NCI-H345 treated with DMSO at 0.1 percent for 48 hours (cell line): ENCODE results near the gene TMSB10.
"Not testable (repeated sequence)": the region's sequence is repeated elsewhere in the genome, so short reads cannot be mapped to it uniquely, and the experiment has no call there.

Experiments used
- DNase-seq: peaks from one replicate; lab custom pipeline; 2025; ENCODE audit not compliant: unreplicated experiment; lab: John Stamatoyannopoulos, UW

Gene TMSB10

GRCh38 chr2:84905181-84906107 is at the start of gene TMSB10:
Gene TMSB10 (plus strand): TSS chr2:84905656.
- DNase-seq: peak; percentile 69

- no peak for DNase-seq
These were observed 49.7 kb upstream of the TMSB10 start for GRCh38 chr2:84855731-84856130.

GRCh38 chr2:84856787-84857186 is 48.7 kb upstream of the TMSB10 start:
- DNase-seq: no peak

GRCh38 chr2:84857566-84857965 is 47.9 kb upstream of the TMSB10 start:
- no peak for DNase-seq

GRCh38 chr2:84858123-84858522 is 47.3 kb upstream of the TMSB10 start:
- no peak for DNase-seq

- no peak for DNase-seq
These were observed 46.5 kb upstream of the TMSB10 start for GRCh38 chr2:84858937-84859336.

- DNase-seq: no peak
These were observed 43.9 kb upstream of the TMSB10 start for GRCh38 chr2:84861539-84861938.

GRCh38 chr2:84862006-84862405 is 43.5 kb upstream of the TMSB10 start:
- no peak for DNase-seq

GRCh38 chr2:84865181-84865783 is 40.2 kb upstream of the TMSB10 start:
- DNase-seq: no peak

GRCh38 chr2:84866122-84866521 is 39.3 kb upstream of the TMSB10 start:
- DNase-seq: no peak

GRCh38 chr2:84868327-84868726 is 37.1 kb upstream of the TMSB10 start:
- not testable (repeated sequence) for DNase-seq

GRCh38 chr2:84870306-84870705 is 35.1 kb upstream of the TMSB10 start:
- DNase-seq: no peak

GRCh38 chr2:84872691-84873090 is 32.8 kb upstream of the TMSB10 start:
- not testable (repeated sequence) for DNase-seq

- no peak for DNase-seq
These were observed 32.1 kb upstream of the TMSB10 start for GRCh38 chr2:84873350-84873749.

- no peak for DNase-seq
These were observed 30.9 kb upstream of the TMSB10 start for GRCh38 chr2:84874381-84875212.

GRCh38 chr2:84875213-84875560 is 30.3 kb upstream of the TMSB10 start:
- no peak for DNase-seq

- not testable (repeated sequence) for DNase-seq
These were observed 29.8 kb upstream of the TMSB10 start for GRCh38 chr2:84875619-84876018.

- DNase-seq: no peak
These were observed 29.1 kb upstream of the TMSB10 start for GRCh38 chr2:84876369-84876768.

- no peak for DNase-seq
These were observed 27.0 kb upstream of the TMSB10 start for GRCh38 chr2:84878459-84878858.

GRCh38 chr2:84878896-84879583 is 26.4 kb upstream of the TMSB10 start:
- DNase-seq: no peak
